GM19193 (cell line): ENCODE data around the gene UBR4.

Experiments used
- POLR2A ChIP-seq: IDR thresholded peaks from 4 replicates; pipeline ENCODE4 v1.6.1; 2011; ENCODE audit not compliant: insufficient read depth, insufficient read length; ENCODE audit errors: extremely low read depth

The UBR4 gene

DNA sequence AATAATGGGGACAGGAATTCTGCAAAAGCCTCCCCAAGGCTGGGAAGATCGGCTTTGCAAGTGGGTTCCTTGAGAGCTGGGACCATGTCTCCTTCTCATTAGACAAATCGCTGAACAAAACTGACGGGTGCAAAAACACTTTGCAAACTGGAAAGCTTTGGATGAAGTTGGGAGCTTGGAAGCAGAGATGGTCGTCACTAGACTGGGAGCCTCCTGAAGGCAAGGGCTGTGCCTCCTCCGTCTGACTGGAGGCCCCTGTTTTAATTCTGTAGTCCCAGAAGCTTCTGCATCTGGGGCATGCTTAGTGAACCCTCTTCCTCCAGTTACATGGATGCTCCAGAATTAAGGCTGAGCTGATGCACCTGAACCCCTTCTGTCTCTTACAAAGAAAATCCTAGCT lies 171.3 kb downstream of the UBR4 start:
- TF ChIP-seq POLR2A: no peak

DNA sequence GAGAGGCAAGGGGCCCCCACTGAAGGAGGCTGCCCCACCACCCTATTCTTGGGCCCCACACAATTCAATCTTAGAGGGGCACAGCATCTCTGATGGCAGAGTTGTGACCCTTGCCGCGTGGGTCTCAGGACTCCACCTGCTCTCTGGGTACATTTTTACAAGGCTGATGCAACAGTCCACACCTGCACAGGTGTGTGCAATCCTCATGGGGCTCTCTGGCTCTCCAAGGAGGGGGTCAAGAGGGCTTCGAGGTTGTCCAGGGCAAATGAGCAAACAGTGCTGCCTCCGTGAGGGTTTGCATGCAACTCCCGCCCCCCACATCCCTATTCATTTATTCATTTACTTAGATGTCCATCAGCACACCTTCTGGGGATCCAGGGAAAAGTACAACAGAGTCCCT lies 172.0 kb downstream of the UBR4 start:
- no peak for TF ChIP-seq POLR2A

DNA sequence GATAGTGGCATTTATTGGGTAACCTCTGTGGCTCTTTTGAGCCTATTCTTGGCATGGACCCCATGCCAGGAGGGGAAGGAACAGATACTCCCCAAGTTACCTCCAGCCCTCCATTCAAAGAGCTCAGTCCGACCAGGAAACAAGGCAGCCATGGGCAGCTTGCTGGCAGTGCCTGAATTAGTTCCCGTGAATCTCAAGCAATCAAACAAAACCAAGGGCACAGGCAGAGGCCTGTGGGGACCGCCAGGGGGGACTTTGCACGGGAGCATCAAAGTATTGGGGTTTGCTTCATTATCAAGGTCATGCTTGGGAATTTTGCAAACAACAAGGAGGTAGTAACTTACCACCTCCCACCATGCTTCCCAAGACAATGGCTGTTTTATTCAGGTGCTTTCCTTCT lies 172.4 kb downstream of the UBR4 start:
- TF ChIP-seq POLR2A: no peak

DNA sequence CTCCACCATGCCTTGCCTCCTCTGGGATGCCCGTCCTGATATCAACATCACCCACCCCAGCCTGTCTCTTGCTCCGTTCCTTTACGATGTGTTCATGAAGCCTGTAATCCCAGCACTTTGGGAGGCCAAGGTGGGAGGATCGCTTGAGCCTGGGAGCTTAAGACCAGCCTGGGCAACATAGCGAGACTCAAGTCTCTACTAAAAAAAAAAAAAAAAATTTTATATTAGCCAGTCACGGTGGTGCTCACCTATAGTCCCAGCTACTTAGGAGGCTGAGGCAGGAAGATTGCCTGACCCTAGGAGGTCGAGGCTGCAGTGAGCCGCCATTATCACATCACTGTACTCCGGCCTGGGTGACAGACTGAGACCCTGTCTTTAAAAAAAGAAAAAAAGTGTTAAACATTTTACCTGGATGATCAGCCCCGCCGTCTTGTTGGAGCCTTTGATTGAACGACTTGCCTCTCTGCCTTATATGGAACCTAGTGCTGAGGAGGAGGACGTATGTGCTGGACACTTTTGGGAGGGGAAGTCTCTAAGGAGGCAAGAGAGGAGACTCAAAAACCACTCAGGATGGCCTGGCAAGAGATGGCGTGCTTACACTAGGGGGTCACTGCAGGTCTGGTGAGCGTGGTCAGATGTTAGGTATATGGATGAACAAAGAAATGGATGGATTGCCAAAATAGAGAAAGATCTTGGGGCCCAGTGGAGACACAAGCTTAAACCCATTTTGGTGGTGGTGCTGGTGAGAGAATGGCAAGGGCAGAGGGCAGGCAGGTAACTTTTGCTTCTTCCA lies 173.1 kb downstream of the UBR4 start:
- TF ChIP-seq POLR2A: no peak

DNA sequence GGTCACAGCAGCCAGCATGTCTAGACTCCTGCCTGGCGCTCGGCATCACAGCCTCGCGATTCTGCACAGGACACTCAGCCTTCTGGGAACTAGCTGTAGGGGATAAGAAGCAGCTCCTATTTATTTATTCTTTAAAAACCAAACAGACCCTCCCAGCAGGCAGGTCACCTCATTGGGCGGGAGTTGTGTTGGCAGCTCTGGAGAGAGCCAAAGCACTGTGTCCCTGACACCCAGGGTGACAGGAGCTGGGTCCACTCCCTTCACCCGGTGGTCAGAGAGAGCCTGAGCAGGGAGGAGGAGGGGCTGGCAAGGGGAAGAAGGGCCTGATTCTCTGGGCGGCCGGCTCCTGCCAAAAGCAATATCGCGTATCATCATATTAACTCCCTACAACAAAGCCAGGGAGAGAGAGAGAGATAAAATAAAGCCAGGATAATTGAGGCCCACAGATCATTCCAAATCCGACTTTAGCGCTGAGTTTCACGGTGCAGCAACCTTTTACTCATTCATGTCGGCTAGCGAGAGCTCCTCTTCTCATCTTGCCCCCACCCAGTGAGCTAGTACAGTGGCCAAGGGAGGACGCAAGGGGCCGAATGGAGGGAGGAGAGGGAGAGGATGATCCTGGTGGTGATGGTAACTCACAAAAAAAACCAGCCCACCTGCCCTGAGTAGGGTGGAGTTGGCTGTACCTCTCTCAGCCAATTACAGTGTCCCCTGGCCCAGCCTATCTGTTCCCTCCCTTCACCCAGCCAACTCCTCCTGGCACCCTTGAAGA lies 173.8 kb downstream of the UBR4 start:
- TF ChIP-seq POLR2A: no peak

DNA sequence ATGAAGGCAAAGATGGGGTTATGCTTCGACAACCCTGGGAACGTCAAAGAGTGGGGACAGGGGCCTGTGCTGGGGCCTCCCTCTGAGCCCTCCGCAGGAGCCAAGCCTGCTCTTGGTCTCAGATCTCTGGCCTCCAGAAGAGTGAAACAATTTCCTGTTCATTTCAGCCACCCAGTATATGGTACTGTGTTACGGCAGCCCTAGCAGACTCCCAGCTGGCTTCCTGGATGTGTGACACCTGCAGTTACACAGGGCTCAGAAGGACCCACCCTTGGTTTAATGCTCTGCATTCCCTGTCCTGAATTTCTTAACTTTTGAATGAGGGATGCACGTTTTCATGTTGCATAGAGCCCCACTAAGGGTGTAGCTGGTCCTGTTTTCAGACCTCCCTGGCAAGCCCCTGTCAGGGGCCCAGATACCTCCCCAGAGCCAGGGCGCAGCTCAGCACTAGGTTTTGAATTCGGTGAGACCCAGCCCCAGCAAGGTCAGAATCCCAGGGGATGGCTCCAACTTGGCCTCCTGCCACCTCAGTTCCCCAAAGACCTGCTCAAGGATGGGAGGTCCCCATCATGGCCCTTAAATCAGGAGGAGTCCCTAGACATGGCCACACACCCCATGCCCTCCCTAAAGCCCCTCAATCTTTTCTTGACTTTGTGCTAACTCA lies 174.6 kb downstream of the UBR4 start:
- no peak for TF ChIP-seq POLR2A

DNA sequence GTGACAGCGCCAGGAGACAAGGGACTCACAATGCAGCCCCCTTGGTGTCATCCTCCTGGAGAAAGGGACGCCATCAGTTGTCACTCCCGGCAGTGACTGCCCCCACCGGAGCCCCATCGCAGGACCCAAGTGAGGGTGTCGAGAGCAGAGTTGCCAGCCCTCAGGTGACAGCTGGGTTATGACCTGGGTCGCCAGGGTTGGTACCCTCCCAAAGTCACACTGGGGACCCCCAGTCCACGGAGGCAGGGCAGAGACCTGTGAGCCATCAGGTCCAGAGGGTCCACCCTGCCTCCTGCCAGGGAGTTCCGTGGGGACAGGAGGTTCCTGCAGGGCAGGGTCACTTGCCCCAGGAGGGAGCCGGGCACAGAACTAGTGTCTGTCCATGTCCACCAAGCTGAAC lies 175.3 kb downstream of the UBR4 start:
- no peak for TF ChIP-seq POLR2A

DNA sequence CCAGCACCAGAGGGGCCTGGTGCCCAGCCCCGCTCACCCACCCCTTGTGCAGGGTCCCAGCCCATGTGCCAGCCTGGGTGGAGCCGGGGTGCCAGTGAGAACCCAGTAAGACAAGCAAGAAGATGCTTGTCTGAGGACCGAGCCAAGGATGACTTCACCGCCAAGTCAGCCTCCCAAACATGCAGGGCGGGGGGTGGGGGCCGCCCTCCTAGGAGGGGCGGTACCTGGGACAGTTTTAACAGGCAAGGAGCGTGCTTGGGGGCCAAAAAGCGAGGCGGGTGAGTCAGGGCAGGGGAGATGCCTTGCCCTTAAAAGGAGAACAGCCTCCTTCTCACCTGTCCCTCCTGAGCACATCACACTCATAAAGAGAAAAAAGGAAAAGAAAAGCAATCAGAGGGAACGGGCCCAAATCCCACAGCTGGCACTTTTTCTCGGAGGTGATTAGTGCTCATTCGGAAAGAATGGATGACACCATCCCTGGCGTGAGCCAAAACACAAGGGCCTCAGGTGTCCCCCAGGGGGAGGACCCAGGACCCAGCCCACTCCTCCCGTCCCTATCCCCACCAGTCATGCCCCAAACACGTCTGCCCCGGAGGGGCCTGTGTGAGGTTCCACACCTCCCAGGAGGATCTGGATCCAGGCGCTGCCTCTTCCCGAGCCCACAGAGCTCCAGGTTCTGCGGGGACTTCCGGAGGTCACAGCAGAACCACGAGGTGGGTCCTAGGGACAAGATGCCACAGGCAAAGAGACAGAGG lies 176.0 kb downstream of the UBR4 start:
- TF ChIP-seq POLR2A: no peak

DNA sequence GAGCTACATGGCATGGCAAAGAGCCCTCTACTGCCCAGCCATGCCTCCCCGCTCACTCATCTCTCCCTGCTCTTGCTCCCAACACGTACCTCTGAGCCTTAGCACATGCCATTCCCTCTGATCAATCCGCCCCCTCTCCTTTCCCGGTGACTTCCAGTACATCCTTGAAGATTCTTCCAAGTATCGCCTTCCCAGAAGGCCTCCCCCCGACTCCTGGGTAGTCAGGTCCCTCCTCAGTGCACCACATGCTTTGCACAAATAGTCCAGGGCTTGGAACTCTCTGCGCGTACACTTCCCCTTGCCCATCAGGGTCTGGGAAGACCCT lies 176.6 kb downstream of the UBR4 start:
- TF ChIP-seq POLR2A: no peak

DNA sequence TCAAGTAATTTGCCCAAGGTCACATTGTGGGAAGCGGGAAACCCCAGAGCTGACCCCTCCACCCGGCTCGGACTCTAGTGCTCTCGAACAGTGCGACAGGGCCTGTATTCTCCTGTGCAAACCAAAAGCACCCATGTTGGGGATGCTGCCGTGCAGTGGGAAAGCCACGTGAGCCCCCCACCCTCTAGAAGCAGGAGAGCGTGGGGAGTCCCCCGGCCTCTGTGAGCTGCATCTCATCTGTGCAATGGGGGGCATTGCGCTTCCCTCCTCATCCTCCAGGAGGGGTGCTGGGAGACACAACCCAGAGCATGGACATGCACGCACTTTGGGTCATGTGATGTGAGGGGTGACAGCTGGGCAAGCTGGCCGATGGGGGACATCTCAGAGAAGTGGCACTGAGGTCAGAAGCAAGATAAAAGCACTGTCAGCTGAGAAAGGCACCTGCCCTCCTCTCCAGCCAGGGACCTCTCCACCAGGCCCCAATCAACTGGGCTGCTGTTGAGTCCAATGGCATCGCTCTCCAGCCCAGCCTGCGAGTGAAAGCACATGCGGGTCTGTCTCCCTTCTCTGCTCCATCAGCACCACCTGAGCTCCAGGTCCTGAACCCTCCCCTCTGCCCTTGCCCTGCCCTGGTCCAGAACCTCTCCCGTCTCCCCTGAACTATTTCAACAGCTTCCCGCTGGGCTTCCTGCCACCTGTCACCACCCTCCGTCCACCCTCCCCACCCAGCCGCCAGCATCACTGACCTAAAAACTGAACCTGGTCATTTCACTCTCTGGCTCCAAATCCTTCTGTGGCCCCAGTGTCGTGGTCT lies 177.2 kb downstream of the UBR4 start:
- no peak for TF ChIP-seq POLR2A

DNA sequence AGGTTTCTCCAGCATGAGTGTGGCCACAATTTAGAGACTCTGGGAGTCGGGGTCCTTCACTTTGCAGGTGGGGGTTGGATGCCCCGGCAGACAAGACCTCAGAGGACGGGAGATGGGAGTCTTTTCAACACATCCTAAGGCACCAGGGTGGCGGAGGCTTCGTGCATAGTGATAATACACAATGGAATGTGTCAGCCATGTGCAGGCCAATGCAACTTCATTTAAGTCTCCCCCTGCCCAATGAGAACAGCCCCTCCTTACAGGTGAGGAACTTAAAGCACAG lies 177.7 kb downstream of the UBR4 start:
- no peak for TF ChIP-seq POLR2A

DNA sequence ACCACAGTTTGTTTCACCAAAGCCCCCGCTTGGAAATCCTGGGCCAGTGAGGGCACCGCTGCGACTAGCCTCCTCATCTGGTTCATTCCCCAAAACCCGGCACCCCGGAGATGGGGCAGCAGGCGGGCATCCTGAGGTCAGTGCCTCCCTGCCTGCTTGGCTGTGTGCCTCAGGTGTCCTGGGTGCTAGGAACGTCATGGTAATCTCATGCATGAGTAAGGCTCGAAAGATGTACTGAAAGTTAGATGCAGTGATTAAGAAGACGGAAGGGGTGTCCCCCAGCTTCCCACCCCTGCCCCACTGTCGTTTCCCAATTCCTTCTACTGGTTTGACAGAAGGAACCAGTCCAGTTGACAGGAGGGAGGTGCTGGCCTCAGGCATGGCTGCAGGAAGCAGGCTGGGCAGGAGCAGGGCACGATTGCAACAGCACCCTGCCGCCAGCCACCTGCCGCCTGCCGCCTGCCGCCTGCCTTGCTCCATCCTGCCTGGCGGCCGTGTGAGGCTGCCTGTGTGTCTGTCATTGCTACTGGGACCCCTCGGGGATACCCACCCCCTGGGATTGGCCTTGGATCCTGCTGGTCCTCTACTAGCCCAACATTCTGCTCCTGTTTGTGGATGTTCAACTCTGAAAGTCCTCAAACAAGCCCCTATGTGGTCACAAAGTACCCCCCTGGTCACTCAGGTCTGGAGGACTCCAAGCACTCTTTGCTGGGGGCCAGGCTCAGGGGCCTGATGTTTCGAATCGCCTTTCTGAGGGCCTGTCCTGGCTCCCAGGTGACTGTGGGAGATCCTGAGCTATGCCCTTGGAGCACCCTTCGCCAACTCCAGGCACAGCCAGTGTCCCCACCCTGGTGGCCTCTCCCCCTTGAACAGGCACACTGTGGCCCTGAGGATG lies 180.6 kb downstream of the UBR4 start:
- no peak for TF ChIP-seq POLR2A

DNA sequence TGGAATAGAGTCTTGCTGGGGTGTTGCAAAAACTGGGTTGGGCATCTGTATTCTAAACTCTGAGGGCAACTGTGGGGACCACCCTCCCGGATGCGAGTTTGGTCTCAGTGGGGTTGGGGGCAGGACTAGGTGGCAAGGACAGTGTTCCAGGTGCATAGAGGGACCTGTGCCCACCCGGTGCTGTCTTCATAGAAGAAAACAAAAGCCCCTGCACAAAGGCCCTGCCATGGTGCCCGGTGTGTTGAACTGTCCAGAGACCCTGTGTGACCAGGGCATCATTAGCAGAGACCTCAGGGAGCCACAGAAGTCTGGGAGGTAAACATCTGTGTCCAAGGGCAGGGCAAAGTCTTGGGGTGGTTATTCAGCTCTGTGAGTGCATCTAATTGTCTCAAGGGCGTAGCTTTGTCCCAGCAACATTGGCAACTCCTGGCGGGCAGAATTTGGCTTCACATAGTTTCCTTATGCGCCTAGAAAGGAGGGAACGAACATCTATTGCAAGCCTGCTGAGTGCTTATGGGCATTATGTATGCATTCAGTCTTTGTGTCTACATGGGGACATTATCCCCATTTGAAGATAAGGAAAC lies 181.4 kb downstream of the UBR4 start:
- no peak for TF ChIP-seq POLR2A
